Stimulated activated CD4-positive, alpha-beta T cell treated with anti-CD3 and anti-CD28 coated beads, Interleukin-4, amount 100 ng/mL, for 24 hours (primary cell): Measurements from ENCODE around the gene TAX1BP1.

ENCODE experiments used
- DNase-seq: peaks from one replicate; pipeline ENCODE4 v3.0.0-alpha.2; 2020

Gene TAX1BP1

DNA sequence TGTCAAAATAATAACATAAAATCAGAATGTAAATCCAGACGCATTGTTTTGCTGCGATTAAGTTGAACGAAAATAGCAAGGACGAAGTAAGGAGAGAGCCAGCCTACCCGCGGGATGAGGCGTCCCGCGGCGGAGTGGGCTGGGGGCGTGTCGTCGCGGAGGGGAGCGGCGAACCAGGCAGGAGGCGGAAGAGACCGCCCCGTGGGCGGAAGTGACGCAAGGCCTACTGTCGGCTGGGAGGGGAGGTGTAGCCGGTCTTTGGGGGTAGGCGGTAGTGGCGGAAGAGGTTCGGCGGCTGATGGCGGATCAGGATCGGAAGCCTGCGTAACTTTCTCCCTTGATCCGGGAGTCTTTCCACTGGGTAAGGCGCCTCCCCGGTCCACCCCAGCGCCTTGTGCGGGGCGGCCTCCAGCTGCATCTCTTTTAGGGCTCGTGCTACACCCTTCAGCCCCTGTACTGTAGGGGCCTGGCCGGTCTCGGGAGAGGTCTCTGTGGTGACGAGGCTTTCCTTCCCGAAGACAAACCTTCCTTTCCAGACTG is at the start of gene TAX1BP1:
TAX1BP1 (plus strand) TSS at position 254 of the 540 bp plus-strand sequence. CDS start 8,363 bp downstream, outside the sequence.
- peak; percentile 95 for DNase-seq

DNA sequence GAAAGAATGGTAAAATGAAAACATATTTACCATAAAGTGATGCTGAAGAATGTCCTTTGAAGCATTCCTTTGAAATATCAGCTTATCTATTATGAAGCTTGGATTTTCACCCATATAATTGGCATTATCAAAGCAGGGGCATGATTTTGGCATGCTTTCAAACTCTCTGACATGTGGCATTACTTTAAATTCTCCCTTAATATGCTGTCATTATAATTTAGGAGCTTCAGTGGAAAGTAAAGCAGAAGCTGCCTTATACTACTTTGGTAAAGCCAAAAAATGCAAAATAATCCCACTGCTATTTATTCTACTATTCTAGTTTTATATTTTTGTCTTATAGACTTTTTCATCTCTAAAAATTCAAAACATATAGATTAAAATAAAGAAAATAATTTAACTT is 49.3 kb upstream of the TAX1BP1 start:
- DNase-seq = no peak

DNA sequence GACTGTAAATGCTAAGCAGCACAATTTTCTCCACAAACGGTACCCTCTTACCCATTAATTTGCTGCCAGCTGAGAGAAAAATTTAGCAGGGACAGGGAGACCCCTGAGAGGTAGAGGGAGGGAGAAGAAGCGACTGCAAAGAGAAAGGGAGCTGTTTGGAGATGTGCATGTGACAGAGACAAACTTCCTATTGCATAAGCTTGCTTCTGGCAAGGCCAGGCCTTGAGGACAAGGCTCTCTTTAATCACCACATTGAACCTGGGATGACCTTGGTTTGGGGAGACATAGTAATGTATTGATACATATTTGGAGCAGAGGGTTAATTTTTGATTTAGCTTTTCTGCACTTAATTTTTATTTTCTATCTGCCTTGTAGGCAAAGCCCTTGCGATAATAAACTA is 46.2 kb upstream of the TAX1BP1 start:
- DNase-seq = no peak

DNA sequence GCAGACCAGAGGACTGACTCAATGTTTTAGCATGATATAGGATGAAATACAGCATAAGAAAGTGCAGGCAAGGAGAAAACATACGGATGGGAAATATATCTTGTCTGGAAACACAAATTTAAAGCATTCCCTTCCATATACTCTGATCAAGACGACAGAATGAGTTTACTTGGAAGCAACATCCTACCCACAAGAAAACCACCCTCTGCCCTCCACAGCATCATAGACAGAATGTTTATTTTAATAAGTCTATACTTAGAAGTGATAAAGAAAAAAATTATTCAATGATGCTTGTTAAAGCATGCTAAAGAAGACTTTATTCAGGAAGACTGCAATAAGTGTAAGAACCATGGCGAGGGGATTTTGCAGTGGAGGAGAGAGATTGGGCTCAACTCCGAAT is 44.9 kb upstream of the TAX1BP1 start:
- DNase-seq = no peak

DNA sequence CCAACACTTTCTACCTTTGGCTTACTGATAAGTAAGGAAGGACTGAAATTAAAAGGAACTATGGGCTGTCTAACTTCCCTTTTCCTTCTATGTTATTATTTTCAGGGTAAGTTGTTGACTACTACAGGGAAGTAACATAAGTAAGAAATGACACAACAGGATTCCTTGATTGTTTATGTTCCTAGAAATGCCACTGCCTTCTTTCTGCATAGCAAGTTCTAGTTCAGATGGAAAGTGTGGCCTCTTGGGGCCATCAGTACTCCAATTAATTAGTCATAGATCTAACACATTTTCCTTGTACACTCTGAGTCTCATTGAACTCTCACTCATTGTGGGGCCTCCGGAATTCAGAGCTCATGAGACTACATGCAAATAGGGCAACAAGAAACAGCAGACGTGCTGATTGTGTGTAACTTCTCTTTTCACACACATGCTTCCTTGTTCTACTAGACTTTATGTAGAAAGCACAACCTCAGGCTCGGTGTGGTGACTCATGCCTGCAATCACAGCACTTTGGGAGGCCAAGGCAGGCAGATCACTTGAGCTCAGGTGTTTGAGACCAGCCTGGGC is 42.0 kb upstream of the TAX1BP1 start:
- no peak for DNase-seq

DNA sequence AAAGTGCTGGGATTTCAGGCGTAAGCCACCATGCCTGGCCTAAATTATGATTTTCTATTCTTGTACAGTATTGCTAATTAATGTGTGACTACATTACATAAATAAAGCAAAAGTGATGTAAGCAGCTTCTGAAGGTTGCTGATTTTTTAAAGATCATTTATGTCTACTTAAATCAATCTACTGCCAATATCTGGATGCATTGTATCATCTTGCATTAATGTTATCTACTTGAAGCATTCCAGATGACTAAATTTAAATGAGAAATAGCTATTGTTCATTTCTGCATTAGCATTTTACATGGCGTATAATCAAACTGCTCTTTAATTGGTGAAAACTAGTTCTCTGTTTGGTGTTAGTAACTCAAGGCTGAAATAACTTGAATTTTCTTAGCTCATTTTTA is 40.2 kb upstream of the TAX1BP1 start:
- DNase-seq = no peak

DNA sequence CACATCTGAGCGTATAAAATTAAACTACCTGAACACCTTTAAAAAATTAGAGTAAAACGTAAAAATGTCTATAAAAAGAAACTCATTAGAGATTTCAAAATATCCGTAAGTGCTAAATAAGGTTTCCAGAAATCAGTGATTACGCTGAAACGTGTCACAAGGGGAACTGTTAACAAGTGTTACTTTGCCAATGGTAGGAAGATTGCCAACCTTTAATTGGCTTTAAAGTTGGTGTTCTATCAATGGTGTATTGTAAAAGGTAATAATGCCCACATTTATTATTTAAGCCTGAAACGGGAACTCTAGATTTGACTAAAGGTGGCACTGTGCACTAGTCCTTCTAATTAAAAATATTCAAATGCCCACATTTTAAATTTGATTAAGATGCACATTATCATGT is 39.5 kb upstream of the TAX1BP1 start:
- DNase-seq = no peak

DNA sequence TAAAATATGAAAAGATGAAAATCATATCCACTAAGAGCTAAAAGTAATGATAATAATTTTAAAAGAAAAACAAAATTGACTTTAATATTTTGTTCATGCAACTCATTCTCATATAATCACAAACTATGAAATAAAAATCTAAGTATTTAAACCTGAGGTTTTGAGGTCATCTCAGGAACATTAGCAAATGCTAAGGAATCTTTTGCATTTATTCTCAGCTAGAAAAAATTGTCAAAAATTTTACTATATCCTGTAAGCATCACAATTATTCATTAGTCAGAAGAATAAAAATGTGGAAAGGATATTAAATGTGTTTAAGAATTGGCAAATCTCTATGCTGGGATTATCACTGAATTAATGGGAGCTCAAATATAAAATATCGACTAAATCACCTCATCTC is 36.8 kb upstream of the TAX1BP1 start:
- no peak for DNase-seq

DNA sequence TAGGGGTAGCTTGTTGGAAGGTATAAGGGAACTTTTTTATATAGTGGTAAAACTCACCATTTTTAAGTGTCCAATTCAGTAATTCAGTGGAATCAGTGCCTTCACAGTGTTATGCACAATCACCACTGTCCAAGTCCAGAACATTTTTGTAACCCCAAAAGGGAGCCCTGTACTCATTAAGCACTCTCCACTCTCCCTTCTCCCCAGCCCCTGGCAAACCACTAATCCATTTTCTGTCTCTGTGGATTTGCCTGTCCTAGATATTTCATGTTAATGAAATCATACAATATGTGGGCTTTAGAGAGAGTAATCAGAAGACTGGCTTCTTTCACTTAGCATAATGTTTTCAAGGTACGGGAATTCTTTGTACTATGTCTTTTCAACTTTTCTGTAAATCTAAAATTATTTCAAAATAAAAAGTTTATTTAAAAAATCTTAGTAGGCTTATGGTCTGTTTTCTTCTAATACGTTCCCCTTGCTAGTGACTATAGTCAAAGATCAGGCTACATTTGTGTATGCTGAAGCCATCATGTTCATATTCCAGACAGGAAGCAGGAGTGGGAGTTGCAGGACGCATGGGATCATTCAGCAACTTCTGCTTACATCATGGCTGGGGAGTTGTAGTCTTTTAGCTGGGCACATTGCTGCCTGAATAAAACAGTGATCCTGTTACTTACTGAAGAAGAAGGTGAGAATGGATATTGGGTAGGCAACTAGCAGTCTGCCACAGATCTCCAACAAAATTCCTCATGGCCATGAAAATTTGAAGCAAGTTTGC is 35.4 kb upstream of the TAX1BP1 start:
- DNase-seq = no peak

DNA sequence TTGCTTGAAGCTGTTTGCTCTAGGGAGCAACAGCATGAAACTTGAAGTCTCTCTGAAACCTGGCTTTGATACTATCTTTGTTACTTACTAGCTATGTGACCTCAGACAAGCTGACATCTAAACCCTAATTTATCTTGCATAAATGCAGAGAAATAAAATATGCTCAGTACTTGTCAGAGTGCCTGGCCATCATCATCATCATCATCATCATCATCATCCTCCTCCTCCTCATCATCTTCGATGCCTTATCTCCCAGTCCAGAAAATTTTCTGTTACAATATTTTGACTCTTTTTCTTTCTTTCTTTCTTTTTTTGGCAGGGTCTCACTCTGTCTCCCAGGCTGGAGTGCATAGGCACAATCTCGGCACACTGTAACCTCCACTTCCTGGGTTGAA is 34.8 kb upstream of the TAX1BP1 start:
- DNase-seq = no peak

DNA sequence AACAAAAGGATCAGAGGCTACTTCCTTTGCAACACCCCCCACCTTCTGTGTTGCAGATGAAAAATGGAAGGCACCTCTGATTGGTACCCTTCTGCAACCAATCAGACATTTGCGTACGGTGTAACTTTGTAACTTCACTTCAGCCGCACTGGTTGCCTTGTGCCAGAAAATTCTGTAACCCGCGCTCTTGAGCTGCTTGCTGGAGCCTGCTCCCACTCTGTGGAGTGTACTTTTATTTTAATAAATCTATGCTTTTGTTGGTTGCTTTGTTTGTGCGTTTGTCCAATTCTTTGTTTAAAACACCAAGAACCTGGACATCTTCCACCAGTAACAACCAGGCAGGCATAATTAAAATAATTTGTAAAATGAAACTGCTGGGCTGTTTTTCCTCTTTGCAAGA is 31.5 kb upstream of the TAX1BP1 start:
- DNase-seq = no peak

DNA sequence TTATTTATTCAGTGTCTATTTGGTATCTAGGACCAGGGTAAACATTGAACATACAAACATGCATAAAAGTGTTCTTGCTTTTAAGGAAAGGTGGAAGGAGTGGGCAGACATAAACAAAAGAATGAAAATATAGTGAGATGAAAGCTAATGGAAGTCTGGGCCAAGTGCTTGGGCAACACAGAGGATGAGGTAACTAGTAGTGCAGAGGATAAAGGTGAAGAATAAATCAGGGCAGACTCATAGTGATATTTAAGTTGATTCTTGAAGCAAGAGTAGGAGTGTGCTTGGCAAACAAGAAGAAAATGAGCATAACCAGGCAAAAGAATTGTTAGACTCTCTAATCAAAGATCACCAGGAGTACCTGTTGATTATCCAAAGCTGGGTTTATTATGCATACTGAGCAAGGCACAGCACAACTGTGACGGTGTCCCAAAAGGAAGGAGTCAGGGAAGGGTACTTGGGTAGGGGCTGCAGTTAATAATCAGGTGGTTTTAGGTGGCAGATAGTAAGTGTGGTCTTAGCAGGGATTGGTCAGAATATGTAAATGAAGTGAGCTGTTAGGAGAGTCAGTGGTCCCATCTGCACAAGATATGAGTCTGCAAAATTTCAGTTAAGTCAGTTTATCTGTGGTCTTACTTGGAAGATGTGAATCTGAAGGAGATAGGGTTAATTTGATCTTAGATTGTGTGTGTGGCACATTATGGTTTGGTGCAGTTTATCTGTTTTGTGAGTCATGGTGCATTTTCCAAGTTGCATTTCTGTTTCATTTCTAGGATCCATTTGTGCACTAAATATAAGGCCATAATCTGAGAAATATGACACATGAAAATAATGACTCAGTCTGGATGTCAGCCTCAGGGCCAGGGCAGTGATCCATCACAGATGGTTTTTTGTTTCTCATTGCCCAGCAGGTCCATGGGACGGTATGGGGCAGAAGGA is 30.6 kb upstream of the TAX1BP1 start:
- no peak for DNase-seq

DNA sequence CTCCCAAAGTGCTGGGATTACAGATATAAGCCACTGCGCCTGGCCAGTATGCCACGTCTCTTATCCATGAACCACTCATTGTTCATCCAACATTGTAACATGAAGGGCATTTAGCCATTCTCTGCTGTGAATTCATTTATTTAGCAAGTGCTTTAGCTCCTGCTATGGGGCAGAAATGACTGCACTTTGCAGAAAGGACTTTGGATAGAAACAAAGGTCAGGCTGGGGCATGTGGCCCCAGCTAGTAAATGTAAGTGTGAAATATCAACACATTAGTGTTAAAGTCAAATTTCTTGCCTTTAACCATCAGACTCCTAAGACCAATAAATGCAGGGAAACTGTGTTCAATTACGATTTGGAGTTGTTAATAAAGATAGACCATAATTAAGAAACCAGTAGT is 27.7 kb upstream of the TAX1BP1 start:
- no peak for DNase-seq

DNA sequence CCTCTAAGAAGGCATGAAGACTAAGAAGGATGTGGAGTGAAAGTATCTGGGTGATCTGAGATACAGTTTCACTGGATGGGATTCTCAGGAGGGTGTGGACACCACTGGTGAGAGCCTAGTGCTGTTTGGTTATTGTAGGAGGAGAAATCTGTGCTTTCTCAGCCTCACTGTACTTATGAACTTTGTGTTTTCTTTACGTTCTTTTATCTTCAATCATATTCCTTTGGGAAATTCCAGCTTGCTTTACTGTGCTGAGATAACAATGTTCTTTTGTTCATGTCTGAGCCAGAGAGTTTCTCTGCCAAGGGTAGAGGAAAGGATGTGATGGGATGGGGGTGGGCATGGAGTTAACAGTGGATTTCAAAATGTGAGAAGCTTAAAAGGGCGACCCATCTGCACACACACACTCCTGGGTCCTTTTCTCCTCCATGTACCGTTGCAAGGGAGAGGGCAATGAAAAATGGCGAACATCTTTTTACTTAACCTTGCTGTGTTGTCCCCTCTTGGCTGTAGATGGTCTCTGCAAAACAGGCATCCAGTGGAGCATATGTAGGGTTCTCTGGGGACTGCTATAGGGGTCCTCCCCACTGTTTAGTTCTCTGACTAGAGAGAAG is 25.0 kb upstream of the TAX1BP1 start:
- DNase-seq = no peak

DNA sequence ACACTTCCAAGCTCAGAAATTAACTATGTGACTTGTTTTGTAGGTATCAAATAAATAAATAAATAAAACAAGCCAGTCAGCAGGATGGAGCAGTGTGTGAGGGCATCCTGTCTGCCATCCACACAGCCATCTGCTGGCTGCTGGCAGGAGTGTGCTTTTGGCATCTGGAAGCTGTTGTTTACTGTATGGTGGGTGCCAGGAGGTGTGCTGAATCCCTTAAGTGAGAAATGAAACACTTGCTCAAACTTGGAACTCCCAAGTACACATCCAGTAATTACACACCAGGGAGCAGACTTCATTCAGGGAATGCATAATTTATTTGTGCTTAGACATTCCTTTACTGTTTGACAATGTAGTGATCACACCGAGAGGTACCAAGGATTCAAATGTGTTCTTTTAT is 16.9 kb upstream of the TAX1BP1 start:
- no peak for DNase-seq

DNA sequence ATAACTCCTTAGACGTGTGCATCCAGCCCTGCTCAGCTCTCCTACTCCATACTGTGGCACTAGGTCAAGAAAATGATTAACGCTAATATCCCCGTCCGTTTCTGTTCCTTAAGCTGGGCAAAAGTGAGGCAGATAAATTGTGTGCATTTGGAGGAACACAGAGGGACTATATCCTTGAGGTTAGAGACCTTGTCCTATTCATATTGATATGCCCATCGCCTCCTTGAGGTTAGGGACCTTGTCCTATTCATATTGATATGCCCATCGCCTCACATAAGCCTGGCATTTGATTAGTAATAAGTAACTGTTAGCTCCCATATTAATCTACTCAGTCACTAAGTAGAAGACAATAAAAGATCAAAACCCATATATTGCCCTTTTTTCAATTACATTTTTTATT is 12.9 kb upstream of the TAX1BP1 start:
- DNase-seq = no peak

DNA sequence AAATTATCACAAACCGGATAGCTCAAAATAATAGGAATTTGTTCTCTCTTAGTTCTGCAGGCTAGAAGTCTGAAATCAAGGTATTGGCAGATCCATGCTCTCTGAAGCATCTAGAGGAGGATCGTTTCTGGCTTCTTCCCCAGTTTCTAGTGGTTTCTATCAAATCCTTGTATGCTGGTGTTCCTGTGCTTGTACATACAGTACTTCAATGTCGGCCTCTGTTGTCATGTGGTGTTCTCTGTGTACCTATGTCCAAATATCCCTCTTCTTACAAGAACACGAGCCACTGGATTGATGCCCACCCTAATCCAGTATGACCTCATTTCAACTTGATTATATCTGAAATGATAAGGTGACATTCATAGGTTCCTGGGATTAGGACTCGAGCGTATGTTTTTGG is 9.8 kb upstream of the TAX1BP1 start:
- no peak for DNase-seq

DNA sequence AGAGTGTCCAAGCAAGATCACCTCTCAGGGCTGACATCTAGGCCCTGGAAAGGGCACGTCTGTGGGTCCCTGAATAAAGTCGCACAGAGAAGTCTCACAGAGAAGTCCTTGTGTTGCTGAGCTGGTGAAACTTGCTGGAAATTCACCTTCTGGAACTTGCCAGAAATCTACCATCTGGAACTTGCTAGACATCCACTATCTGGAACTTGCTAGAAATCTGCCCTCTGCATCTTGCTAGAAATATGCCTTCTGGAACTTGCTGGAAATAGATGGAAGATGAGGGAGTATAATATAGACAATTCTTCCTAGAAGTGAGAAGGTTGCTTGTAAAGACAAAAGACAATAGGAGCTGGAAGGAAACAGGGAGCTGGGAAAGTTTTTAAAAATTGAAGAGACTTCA is 5.4 kb upstream of the TAX1BP1 start:
- no peak for DNase-seq

DNA sequence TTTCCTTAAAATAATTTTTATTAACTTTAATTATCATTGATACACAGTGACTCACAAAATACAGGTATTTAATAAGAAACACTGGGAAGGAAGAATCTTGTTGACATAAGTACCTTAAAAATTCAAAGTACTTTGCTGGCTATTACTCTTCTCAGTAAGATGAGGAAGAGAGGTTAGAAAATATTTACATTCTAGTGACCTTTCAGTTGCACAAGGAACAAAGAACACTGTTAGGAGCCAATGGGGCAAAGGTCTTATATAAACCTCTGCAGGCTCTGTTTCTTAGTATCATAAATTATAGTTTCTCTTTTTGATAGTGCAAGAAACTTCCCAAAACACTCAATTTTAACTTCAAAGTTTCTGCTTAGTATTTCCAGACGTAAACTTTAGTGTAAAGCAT is 4.8 kb upstream of the TAX1BP1 start:
- DNase-seq = no peak

DNA sequence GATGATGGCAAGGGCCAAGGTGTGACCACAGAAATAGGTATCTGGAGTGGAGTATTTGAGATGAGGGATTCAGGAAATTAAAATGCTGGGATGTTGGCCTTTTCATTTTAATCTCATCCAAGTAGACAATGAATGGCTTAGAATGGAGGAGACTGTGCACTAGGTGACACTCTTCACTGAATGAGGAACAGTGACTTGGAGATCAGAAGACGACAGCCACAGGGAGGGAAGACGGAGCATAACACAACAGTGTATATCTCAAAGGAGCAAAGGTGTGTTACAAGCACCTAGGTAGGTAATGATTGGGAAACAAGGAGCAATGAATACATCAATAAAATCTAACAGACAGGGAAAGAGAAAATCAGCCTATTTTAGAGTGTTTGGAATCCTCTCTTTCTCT is 4.1 kb upstream of the TAX1BP1 start:
- no peak for DNase-seq

DNA sequence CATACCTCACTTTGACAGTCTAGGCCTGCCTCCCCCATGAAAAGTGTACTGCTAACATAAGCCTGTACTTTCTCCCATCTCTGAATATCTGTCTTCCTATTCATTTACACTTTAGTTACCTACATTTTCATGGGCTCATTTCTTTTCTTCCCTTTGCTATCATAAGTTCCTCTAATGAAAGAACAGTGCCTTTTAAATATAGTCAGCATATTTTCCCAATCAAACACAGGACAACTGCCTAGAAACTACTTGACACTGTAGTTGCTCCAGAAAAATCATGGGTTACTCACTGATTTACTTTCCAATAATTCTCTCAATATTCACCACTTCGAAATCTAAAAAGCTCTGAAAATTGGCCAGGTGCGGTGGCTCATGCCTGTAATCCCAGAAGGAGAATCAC is 2.8 kb upstream of the TAX1BP1 start:
- DNase-seq = no peak

DNA sequence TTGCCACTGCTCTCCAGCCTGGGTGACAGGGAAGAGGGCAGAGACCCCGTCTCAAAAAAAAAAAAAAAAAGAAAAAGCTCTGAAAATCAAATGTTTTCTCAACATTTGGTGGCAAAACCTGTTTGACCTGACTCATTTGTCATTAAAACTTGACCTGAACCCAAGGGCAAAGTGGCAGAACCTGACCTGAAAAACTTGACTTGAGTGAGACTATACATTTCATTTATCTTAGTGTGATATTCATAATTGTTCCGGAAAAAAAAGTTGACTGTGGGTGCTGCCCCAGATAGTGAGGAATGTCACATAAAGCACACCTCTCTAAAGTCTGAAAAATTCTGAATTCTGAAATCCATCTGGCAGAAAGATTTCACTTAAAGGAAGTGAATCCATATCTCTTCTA is 2.3 kb upstream of the TAX1BP1 start:
- DNase-seq = no peak

DNA sequence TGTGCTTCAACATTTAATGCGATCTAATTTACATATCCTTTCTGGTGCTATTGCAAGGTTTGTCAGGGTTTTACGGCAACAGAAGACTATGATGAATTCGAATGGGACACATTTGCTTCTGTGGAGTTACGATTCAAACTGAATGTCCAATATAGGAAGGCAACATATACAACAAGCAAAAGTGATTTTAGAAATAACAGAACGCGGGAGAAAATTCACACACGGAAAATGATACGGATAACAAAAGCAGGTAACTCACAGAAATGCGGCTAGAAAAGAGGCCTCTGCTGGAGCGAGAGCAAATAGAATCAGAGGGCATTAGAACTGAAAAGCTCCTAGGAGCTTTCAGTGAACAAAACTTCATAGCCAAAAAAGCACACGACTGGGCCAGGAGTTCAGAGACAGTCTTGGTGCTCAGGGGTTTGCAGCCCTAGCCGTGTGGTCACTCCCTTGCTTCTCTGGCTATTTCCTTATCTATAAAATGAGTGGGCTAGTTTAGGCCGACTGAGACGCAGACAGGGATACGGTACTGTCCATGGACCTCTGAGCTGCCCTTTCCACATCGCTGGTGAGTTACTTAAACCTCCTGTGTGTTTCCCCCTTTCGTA is 557 bp upstream of the TAX1BP1 start:
- DNase-seq = no peak
